ENCODE data around the gene F2RL3.

F2RL3 gene

GRCh38 chr19:16893686-16893989 is 4.8 kb downstream of the F2RL3 start:
- Histone ChIP-seq H3K4me1 (ENCODE audit: control extremely low read depth in 1 of 4, control insufficient read depth in 4 of 4, insufficient read depth in 4 of 4, low read length in 3 of 4) (peaks cover 10 to 66% (median 60%) of the 10 kb centered on the region in 4 experiments), H3K27ac (ENCODE audit: insufficient read depth in 1 of 2, low read depth in 1 of 2, low read length in 2 of 2, poor library complexity in 1 of 2, severe bottlenecking in 2 of 2) (no peak overlapping the region)

GRCh38 chr19:16894080-16894479 is 5.3 kb downstream of the F2RL3 start:
- ChIA-PET POLR2A (interaction anchor here (0.6 to 1.0 kb wide), 3 partner anchors 9 to 172 kb away, joined by 3 read pairs; no protein-coding TSS in a partner anchor), CTCF (interaction anchor here (1.7 kb wide), 1 partner anchor 58 kb away, joined by 6 read pairs; no protein-coding TSS in a partner anchor)
- Histone ChIP-seq H3K36me3 (ENCODE audit: control insufficient read depth in 4 of 4, insufficient read depth in 4 of 4, low read length in 3 of 4) (no peaks in the 10 kb centered on the region), H3K27me3 (replicated peaks in 2 of 5; ENCODE audit: control insufficient read depth in 4 of 5, insufficient read depth in 5 of 5, low read length in 4 of 5) (peaks cover 1 to 33% (median 9%) of the 10 kb centered on the region in 5 experiments), H3K4me1 (ENCODE audit: control extremely low read depth in 1 of 4, control insufficient read depth in 4 of 4, insufficient read depth in 4 of 4, low read length in 3 of 4) (peaks cover 10 to 62% (median 56%) of the 10 kb centered on the region in 4 experiments), H3K27ac (ENCODE audit: insufficient read depth in 1 of 2, low read depth in 1 of 2, low read length in 2 of 2, poor library complexity in 1 of 2, severe bottlenecking in 2 of 2) (no peak overlapping the region), H3K9me3 (ENCODE audit: control extremely low read depth in 1 of 5, control insufficient read depth in 4 of 5, insufficient read depth in 2 of 5, low read depth in 1 of 5, low read length in 4 of 5) (no peaks in the 10 kb centered on the region), H3K4me3 (ENCODE audit: control insufficient read depth in 1 of 7, extremely low read depth in 1 of 7, insufficient read depth in 4 of 7, low read depth in 2 of 7, low read length in 6 of 7) (no peak overlapping the region)
- DNase-seq = peak in 2 of 3 donors; percentile 35 to 52
- 88% methylated on average over 6 of the region's 7 CpGs for WGBS (ENCODE audit: insufficient coverage)

More at GRCh38 chr19:16893686-16893989, 4.8 kb downstream of the F2RL3 start:
- no peaks in the 10 kb centered on the region for H3K9me3 ChIP-seq (ENCODE audit: control extremely low read depth in 1 of 5, control insufficient read depth in 4 of 5, insufficient read depth in 2 of 5, low read depth in 1 of 5, low read length in 4 of 5)
- H3K36me3 ChIP-seq (ENCODE audit: control insufficient read depth in 4 of 4, insufficient read depth in 4 of 4, low read length in 3 of 4) = no peaks in the 10 kb centered on the region
- H3K27me3 ChIP-seq (replicated peaks in 2 of 5; ENCODE audit: control insufficient read depth in 4 of 5, insufficient read depth in 5 of 5, low read length in 4 of 5) = peaks cover 1 to 29% (median 9%) of the 10 kb centered on the region in 5 experiments
- H3K4me3 ChIP-seq (ENCODE audit: control insufficient read depth in 1 of 7, extremely low read depth in 1 of 7, insufficient read depth in 4 of 7, low read depth in 2 of 7, low read length in 6 of 7) = no peak overlapping the region
- ChIA-PET CTCF (interaction anchor here (1.7 kb wide), 1 partner anchor 57 kb away, joined by 6 read pairs; no protein-coding TSS in a partner anchor), POLR2A (interaction anchor here (0.7 kb wide), 1 partner anchor 17 kb away, joined by 3 read pairs; no protein-coding TSS in a partner anchor)
- peak; percentile 44 to 96 (median 92) for DNase-seq
- WGBS (ENCODE audit: insufficient coverage) = 8% methylated on average over 14 of the region's 14 CpGs

GRCh38 chr19:16895467-16896145 is 6.8 kb downstream of the F2RL3 start:
- Histone ChIP-seq H3K27ac (ENCODE audit: insufficient read depth in 1 of 2, low read depth in 1 of 2, low read length in 2 of 2, poor library complexity in 1 of 2, severe bottlenecking in 2 of 2) (no peak overlapping the region), H3K36me3 (ENCODE audit: control insufficient read depth in 4 of 4, insufficient read depth in 4 of 4, low read length in 3 of 4) (no peaks in the 10 kb centered on the region), H3K27me3 (replicated peaks in 2 of 5; ENCODE audit: control insufficient read depth in 4 of 5, insufficient read depth in 5 of 5, low read length in 4 of 5) (peaks cover 1 to 37% (median 9%) of the 10 kb centered on the region in 5 experiments), H3K4me1 (ENCODE audit: control extremely low read depth in 1 of 4, control insufficient read depth in 4 of 4, insufficient read depth in 4 of 4, low read length in 3 of 4) (peaks cover 10 to 58% (median 52%) of the 10 kb centered on the region in 4 experiments), H3K9me3 (ENCODE audit: control extremely low read depth in 1 of 5, control insufficient read depth in 4 of 5, insufficient read depth in 2 of 5, low read depth in 1 of 5, low read length in 4 of 5) (no peaks in the 10 kb centered on the region), H3K4me3 (ENCODE audit: control insufficient read depth in 1 of 7, extremely low read depth in 1 of 7, insufficient read depth in 4 of 7, low read depth in 2 of 7, low read length in 6 of 7) (peak overlapping the region in 1 of 7 experiments; percentile 46)
- ChIA-PET CTCF (interaction anchor here (1.2 kb wide), 1 partner anchor 59 kb away, joined by 3 read pairs; no protein-coding TSS in a partner anchor), POLR2A (no interaction called here)
- no CpG with 5 or more reads among the region's 30 CpGs for WGBS (ENCODE audit: insufficient coverage)
- no peak for DNase-seq

GRCh38 chr19:16896146-16897028 is 7.6 kb downstream of the F2RL3 start:
- H3K4me1 ChIP-seq (ENCODE audit: control extremely low read depth in 1 of 4, control insufficient read depth in 4 of 4, insufficient read depth in 4 of 4, low read length in 3 of 4) = peaks cover 10 to 58% (median 52%) of the 10 kb centered on the region in 4 experiments
- H3K4me3 ChIP-seq (ENCODE audit: control insufficient read depth in 1 of 7, extremely low read depth in 1 of 7, insufficient read depth in 4 of 7, low read depth in 2 of 7, low read length in 6 of 7) = peak overlapping the region; percentile 12 to 66 (median 46)
- H3K9me3 ChIP-seq (ENCODE audit: control extremely low read depth in 1 of 5, control insufficient read depth in 4 of 5, insufficient read depth in 2 of 5, low read depth in 1 of 5, low read length in 4 of 5) = no peaks in the 10 kb centered on the region
- H3K27me3 ChIP-seq (replicated peaks in 2 of 5; ENCODE audit: control insufficient read depth in 4 of 5, insufficient read depth in 5 of 5, low read length in 4 of 5) = peaks cover 1 to 37% (median 9%) of the 10 kb centered on the region in 5 experiments
- peak in 1 of 3 donors; percentile 45 for DNase-seq
- ChIA-PET POLR2A (no interaction called here), CTCF (interaction anchor here (1.2 kb wide), 1 partner anchor 60 kb away, joined by 3 read pairs; no protein-coding TSS in a partner anchor)
- WGBS (ENCODE audit: insufficient coverage) = 1% methylated on average over 44 of the region's 66 CpGs
- no peaks in the 10 kb centered on the region for H3K36me3 ChIP-seq (ENCODE audit: control insufficient read depth in 4 of 4, insufficient read depth in 4 of 4, low read length in 3 of 4)
- H3K27ac ChIP-seq (ENCODE audit: insufficient read depth in 1 of 2, low read depth in 1 of 2, low read length in 2 of 2, poor library complexity in 1 of 2, severe bottlenecking in 2 of 2) = peak overlapping the region in 1 of 2 experiments; percentile 34

GRCh38 chr19:16897029-16897855 is 8.4 kb downstream of the F2RL3 start:
- under 1% methylated on average over 41 of the region's 68 CpGs for WGBS (ENCODE audit: insufficient coverage)
- Histone ChIP-seq H3K9me3 (ENCODE audit: control extremely low read depth in 1 of 5, control insufficient read depth in 4 of 5, insufficient read depth in 2 of 5, low read depth in 1 of 5, low read length in 4 of 5) (no peaks in the 10 kb centered on the region), H3K27ac (ENCODE audit: insufficient read depth in 1 of 2, low read depth in 1 of 2, low read length in 2 of 2, poor library complexity in 1 of 2, severe bottlenecking in 2 of 2) (no peak overlapping the region), H3K4me3 (ENCODE audit: control insufficient read depth in 1 of 7, extremely low read depth in 1 of 7, insufficient read depth in 4 of 7, low read depth in 2 of 7, low read length in 6 of 7) (peak overlapping the region in 6 of 7 experiments; percentile 15 to 61 (median 50)), H3K4me1 (ENCODE audit: control extremely low read depth in 1 of 4, control insufficient read depth in 4 of 4, insufficient read depth in 4 of 4, low read length in 3 of 4) (peaks cover 10 to 53% (median 45%) of the 10 kb centered on the region in 4 experiments), H3K36me3 (ENCODE audit: control insufficient read depth in 4 of 4, insufficient read depth in 4 of 4, low read length in 3 of 4) (no peaks in the 10 kb centered on the region), H3K27me3 (replicated peaks in 2 of 5; ENCODE audit: control insufficient read depth in 4 of 5, insufficient read depth in 5 of 5, low read length in 4 of 5) (peaks cover 1 to 37% (median 9%) of the 10 kb centered on the region in 5 experiments)
- DNase-seq = peak; percentile 73 to 79 (median 74)
- POLR2A ChIA-PET = no interaction called here
- CTCF ChIA-PET = interaction anchor here (3.7 kb wide), 1 partner anchor 125 kb away, joined by 13 read pairs; no protein-coding TSS in a partner anchor

- H3K4me1 ChIP-seq (ENCODE audit: control extremely low read depth in 1 of 4, control insufficient read depth in 4 of 4, insufficient read depth in 4 of 4, low read length in 3 of 4) = peaks cover 8 to 47% (median 40%) of the 10 kb centered on the region in 4 experiments
- DNase-seq = peak in 2 of 3 donors; percentile 41 to 54
- H3K36me3 ChIP-seq (ENCODE audit: control insufficient read depth in 4 of 4, insufficient read depth in 4 of 4, low read length in 3 of 4) = no peaks in the 10 kb centered on the region
- CTCF ChIA-PET = interaction anchor here (3.7 kb wide), 1 partner anchor 125 kb away, joined by 13 read pairs; no protein-coding TSS in a partner anchor
- POLR2A ChIA-PET = no interaction called here
- no peaks in the 10 kb centered on the region for H3K9me3 ChIP-seq (ENCODE audit: control extremely low read depth in 1 of 5, control insufficient read depth in 4 of 5, insufficient read depth in 2 of 5, low read depth in 1 of 5, low read length in 4 of 5)
- 3% methylated on average over 23 of the region's 30 CpGs for WGBS (ENCODE audit: insufficient coverage)
- peaks cover 1 to 37% (median 9%) of the 10 kb centered on the region in 5 experiments for H3K27me3 ChIP-seq (replicated peaks in 2 of 5; ENCODE audit: control insufficient read depth in 4 of 5, insufficient read depth in 5 of 5, low read length in 4 of 5)
- no peak overlapping the region for H3K27ac ChIP-seq (ENCODE audit: insufficient read depth in 1 of 2, low read depth in 1 of 2, low read length in 2 of 2, poor library complexity in 1 of 2, severe bottlenecking in 2 of 2)
- peak overlapping the region in 4 of 7 experiments; percentile 15 to 61 (median 54) for H3K4me3 ChIP-seq (ENCODE audit: control insufficient read depth in 1 of 7, extremely low read depth in 1 of 7, insufficient read depth in 4 of 7, low read depth in 2 of 7, low read length in 6 of 7)
Observed at GRCh38 chr19:16897856-16898161, 9.0 kb downstream of the F2RL3 start.
